GM12891 (cell line): Measurements from ENCODE around the gene FAM180A.

ENCODE experiments used
- POLR2A ChIP-seq: IDR thresholded peaks from 2 replicates; pipeline ENCODE4 v1.6.1; 2011; ENCODE audit warnings: low read depth, low read length, control low read depth
- POLR2AphosphoS5 ChIP-seq: IDR thresholded peaks from 2 replicates; pipeline ENCODE4 v1.6.1; 2011; ENCODE audit warnings: low read depth, low read length, control low read depth
- TAF1 ChIP-seq: IDR thresholded peaks from 2 replicates; pipeline ENCODE4 v1.6.1; 2011; ENCODE audit warnings: low read depth, low read length, control low read depth

DNA sequence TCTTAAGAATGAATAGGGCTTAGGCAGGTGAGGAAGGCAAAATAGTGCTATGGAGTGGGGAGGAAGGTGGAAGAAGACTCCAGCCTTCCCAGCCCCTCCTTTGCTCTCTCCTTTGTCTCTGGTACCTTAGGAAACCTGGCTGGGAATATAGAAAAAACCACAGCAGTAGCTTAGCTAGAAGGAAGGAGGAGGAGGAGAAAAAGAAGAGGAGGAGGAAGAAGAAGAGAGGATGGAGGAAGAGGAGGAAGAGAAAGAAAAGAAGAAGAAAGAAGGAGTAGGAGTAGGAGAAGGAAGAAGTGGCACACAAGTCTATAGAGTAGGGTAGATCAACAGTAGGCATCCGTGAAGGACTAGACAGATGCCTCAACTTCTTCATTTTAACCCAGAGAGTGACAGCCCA, 36.5 kb upstream of the FAM180A start:
- TF ChIP-seq POLR2A (no peak), TAF1 (no peak), POLR2AphosphoS5 (no peak)
